ENCODE measurements around the gene KDM4B. TPM values are rescaled to one million over a fixed set of nuclear protein-coding genes. Genes with fewer than 3 reads are reported as not detected.

KDM4B gene
- total RNA-seq, 4 donors from 2014 or later: 14.0 to 39.9 (median 19.5) TPM

DNA sequence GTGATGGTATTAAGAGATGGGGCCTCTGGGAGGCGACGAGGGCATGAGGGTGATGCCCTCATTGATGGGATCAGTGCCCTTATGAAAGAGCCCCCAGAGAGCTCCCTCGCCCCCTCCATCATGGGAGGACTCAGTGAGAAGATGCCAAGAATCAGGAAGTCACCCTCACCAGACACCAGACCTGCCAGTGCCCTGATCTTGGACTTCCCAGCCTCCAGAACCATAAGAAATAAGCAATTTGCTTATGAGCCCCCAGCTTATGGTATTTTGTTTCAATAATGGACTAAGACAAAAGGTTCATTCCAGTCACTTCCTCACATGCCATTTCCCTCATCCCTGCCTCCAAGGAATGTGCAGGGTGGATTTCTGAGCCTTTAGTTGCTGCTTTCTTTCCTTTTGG, 129.7 kb downstream of the KDM4B start:
- 94% methylated on average over 3 of the region's 3 CpGs; no CpG with 5 or more reads in 1 of the 2 donors for WGBS, 2 donors

DNA sequence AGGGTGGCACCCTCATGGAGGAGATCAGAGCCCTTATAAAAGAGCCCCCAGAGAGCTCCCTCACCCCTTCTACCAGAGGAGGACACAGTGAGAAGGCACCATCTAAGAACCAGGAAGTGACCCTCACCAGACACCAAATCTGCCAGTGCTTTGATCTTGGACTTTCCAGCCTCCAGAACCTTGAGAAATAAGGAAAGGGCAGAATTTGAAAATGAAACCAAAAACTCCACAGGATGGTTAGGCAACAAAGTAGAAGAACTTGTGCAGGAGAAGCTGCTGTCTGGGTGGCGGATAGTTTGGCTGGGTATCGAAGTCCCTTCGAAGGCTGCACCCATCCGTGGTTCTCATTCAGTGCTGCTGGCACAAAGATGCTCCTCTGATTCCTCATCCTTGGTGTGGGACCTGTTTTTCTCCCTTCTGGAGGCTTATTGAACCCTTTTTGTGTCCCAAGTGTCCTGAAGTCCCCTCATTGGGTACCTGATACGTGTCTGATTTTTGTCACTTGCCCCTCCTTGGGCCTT, 130.8 kb downstream of the KDM4B start:
- intact Hi-C loops (cut with DNase I): no loop called here
- Histone ChIP-seq H3K4me3 (no peak overlapping the region), H3K4me1 (peaks cover 9 to 24% (median 10%) of the 10 kb centered on the region in 3 donors), H3K9me3 (peaks cover 0 to 23% (median 18%) of the 10 kb centered on the region in 3 donors), H3K27ac (no peak overlapping the region), H3K27me3 (no peaks in the 10 kb centered on the region), H3K36me3 (peaks cover 0 to 92% (median 8%) of the 10 kb centered on the region in 3 donors)
- no peak for TF ChIP-seq POLR2A (IDR thresholded peaks at IDR 0.05)
- TF ChIP-seq, protein P1, sequence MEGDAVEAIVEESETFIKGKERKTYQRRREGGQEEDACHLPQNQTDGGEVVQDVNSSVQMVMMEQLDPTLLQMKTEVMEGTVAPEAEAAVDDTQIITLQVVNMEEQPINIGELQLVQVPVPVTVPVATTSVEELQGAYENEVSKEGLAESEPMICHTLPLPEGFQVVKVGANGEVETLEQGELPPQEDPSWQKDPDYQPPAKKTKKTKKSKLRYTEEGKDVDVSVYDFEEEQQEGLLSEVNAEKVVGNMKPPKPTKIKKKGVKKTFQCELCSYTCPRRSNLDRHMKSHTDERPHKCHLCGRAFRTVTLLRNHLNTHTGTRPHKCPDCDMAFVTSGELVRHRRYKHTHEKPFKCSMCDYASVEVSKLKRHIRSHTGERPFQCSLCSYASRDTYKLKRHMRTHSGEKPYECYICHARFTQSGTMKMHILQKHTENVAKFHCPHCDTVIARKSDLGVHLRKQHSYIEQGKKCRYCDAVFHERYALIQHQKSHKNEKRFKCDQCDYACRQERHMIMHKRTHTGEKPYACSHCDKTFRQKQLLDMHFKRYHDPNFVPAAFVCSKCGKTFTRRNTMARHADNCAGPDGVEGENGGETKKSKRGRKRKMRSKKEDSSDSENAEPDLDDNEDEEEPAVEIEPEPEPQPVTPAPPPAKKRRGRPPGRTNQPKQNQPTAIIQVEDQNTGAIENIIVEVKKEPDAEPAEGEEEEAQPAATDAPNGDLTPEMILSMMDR (IDR thresholded peaks at IDR 0.05): no peak
- no peak for DNase-seq
- 96 to 98% methylated on average over 5 of the region's 5 CpGs for WGBS, 2 donors

More for the DNA sequence above, 129.7 kb downstream of the KDM4B start:
- H3K9me3 ChIP-seq: peaks cover 0 to 23% (median 18%) of the 10 kb centered on the region in 3 donors
- H3K4me3 ChIP-seq: no peak overlapping the region
- intact Hi-C loops (cut with DNase I): no loop called here
- no peak for DNase-seq
- H3K27ac ChIP-seq: no peak overlapping the region
- no peak for TF ChIP-seq POLR2A (IDR thresholded peaks at IDR 0.05)
- TF ChIP-seq, protein P1 (IDR thresholded peaks at IDR 0.05): no peak
- peaks cover 0 to 96% (median 8%) of the 10 kb centered on the region in 3 donors for H3K36me3 ChIP-seq
- H3K27me3 ChIP-seq: no peaks in the 10 kb centered on the region
- peaks cover 9 to 14% (median 10%) of the 10 kb centered on the region in 3 donors for H3K4me1 ChIP-seq

DNA sequence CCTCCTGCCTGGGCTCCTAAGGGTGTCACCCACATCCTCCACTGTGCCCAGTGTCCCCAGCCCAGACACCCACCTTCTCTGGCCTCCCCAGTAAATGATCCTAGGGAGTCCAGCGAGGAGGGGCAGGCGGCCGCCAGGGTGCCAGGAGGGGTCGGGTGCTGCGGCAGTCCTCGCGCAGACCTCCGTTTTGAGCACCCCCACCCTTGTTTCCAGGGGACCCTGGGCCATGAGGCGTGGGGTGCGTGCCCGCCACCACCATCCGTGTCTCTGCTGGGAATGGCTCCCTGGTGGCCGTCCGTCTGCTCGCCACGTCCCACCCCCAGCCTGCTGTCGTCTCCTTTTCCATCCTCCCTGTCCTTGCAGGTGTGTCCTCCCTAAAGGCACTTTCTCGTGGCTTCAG, 133.0 kb downstream of the KDM4B start:
- H3K4me1 ChIP-seq: peaks cover 9 to 27% (median 10%) of the 10 kb centered on the region in 3 donors
- H3K36me3 ChIP-seq: peaks cover 6 to 92% (median 14%) of the 10 kb centered on the region in 3 donors
- whole genome bisulfite sequencing, 2 donors: 92 to 97% methylated on average over 6 to 10 of the region's 18 CpGs
- H3K27ac ChIP-seq: no peak overlapping the region
- TF ChIP-seq, protein P1 (IDR thresholded peaks at IDR 0.05): no peak
- no peak for TF ChIP-seq POLR2A (IDR thresholded peaks at IDR 0.05)
- no peak overlapping the region for H3K4me3 ChIP-seq
- H3K27me3 ChIP-seq: no peaks in the 10 kb centered on the region
- intact Hi-C loops (cut with DNase I): no loop called here
- H3K9me3 ChIP-seq: peaks cover 0 to 23% (median 18%) of the 10 kb centered on the region in 3 donors
- DNase-seq: no peak

DNA sequence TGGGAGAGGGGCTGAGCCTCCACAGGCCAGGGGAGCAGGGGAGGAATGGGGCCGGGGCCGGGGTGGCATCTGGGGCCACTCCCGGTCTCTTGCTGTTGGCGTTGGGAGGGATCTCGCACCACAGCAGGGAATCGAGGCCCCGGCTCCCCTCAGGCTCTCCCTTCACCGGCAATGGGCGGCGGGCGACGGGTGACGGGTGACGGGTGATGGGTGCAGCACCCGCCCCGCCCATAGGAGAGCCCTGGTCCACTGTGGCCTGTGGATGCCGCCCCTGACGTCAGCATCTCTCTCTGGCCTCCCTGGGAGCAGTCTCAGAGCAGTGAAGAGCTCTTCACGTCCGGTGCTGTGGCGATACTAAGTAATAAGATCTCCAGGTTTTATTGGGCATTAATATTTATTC, 133.6 kb downstream of the KDM4B start:
- H3K27ac ChIP-seq: peak overlapping the region in 1 of 4 donors; percentile 17
- TF ChIP-seq POLR2A (IDR thresholded peaks at IDR 0.05): no peak
- TF ChIP-seq, protein P1 (IDR thresholded peaks at IDR 0.05): no peak
- H3K4me3 ChIP-seq: no peak overlapping the region
- peaks cover 9 to 27% (median 10%) of the 10 kb centered on the region in 3 donors for H3K4me1 ChIP-seq
- peaks cover 6 to 92% (median 19%) of the 10 kb centered on the region in 3 donors for H3K36me3 ChIP-seq
- no peaks in the 10 kb centered on the region for H3K27me3 ChIP-seq
- peaks cover 0 to 23% (median 18%) of the 10 kb centered on the region in 3 donors for H3K9me3 ChIP-seq
- intact Hi-C loops (cut with DNase I): no loop called here
- 84 to 100% methylated on average over 3 to 4 of the region's 21 CpGs for WGBS, 2 donors
- no peak for DNase-seq

DNA sequence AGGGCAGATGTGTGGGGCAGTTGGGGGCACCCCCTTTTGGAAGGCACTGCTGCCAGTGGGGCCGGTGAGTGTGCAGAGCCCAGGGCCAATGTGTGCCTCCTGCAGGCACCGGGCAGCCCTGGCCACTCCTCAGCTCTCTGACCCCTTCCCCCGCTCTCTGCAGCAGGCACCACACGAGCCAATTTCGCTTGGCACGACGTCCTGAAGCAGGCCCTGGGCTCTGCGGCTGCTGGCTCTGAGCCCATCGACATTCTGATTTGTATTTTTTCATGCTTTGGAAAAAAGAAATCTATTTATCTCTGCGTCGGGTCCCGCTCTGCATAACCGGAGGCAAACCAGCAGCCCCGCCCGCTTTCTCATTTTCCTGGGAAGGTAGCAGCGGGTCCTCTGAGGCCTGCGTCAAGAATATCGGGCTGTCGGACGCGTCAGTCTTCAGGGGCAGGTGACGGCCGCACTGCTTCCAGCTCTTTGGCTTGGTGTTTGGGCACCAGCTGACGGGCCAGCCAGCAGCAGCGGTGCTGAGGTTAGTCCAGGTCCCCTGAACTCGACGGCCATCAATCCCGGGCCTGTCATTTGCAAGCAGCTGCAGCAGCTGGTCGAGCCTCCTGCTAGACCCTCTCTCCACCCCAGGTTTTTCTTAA, 134.3 kb downstream of the KDM4B start:
- TF ChIP-seq POLR2A (IDR thresholded peaks at IDR 0.05): no peak
- TF ChIP-seq, protein P1 (IDR thresholded peaks at IDR 0.05): no peak
- DNase-seq: no peak
- Histone ChIP-seq H3K4me1 (peaks cover 9 to 27% (median 10%) of the 10 kb centered on the region in 3 donors), H3K4me3 (no peak overlapping the region), H3K9me3 (peaks cover 0 to 23% (median 18%) of the 10 kb centered on the region in 3 donors), H3K36me3 (peaks cover 6 to 92% (median 19%) of the 10 kb centered on the region in 3 donors), H3K27me3 (no peaks in the 10 kb centered on the region), H3K27ac (peak overlapping the region in 3 of 4 donors; percentile 2 to 20 (median 17))
- intact Hi-C loops (cut with DNase I): no loop called here
- 9 to 10% methylated on average over 12 to 15 of the region's 29 CpGs for WGBS, 2 donors
